K562 (cell line): ENCODE data around the gene KLK3. TPM values are rescaled to one million over a fixed set of nuclear protein-coding genes. Genes with fewer than 3 reads are reported as not detected.

Source experiments
- ATAC-seq: fragments of 200-7000 bp; cut with Tn5 transposase; 3 replicates; pipeline ENCODE4 v1.9.1; 2020; ENCODE audit warnings: moderate library complexity
- BruUV-seq: library from RNA; stranded (reverse); fragments of 400-500 nt; replicated peaks from 2 replicates; lab custom pipeline; 2021; lab: Mats Ljungman, UMichigan
- CTCF ChIA-PET: fragments of 300-600 bp; formaldehyde crosslinking; extraction: SDS; loops from one replicate; lab custom pipeline; 2021; ENCODE audit warnings: low intra/inter-chr PET ratio; lab: Yijun Ruan, JAX
- POLR2A ChIA-PET: fragments of 300-600, 350-650 bp; sonication (Branson Sonifier 250); formaldehyde crosslinking; extraction: SDS; loops from one replicate; lab custom pipeline; 2021; ENCODE audit warnings: antibody characterized with exemption, inconsistent platforms; lab: Yijun Ruan, JAX
- DNase-seq, 4 experiments: peaks; one replicate each; pipeline versions ENCODE4 v3.0.0 to v3.0.0-alpha.2; 2011 to 2018; ENCODE audit warnings: low spot score in 3 of 4, mixed read lengths in 3 of 4; ENCODE audit errors: extremely low read depth in 1 of 4
- FAIRE-seq: peaks from 2 replicates; lab custom pipeline; 2011; peaks lifted over from hg19 to GRCh38; lab: Jason Lieb, UNC
- H2AFZ ChIP-seq: 2 replicates; pipeline ENCODE4 v1.6.0; 2011; ENCODE audit warnings: low read depth, low read length, control low read depth, inconsistent platforms
- H3K27ac ChIP-seq: fragments of 200-600 bp; 3 replicates; pipeline ENCODE4 v1.8.0; 2011; ENCODE audit warnings: low read depth, mild to moderate bottlenecking, control low read depth, inconsistent platforms, low read length, moderate library complexity, mixed read lengths; ENCODE audit errors: extremely low read depth
- H3K27me3 ChIP-seq, 2 experiments: fragments of 300-600 bp in 1 of 2; 2 replicates in 1 of 2; 3 replicates in 1 of 2; pipeline versions ENCODE4 v1.6.0 to v1.8.0; 2011; ENCODE audit warnings: inconsistent platforms in 2 of 2, low read length in 2 of 2, mild to moderate bottlenecking in 1 of 2, mixed read lengths in 1 of 2, moderate library complexity in 1 of 2; ENCODE audit not compliant: control insufficient read depth in 2 of 2, insufficient read depth in 2 of 2
- H3K36me3 ChIP-seq: fragments of 300-600 bp; 3 replicates; pipeline ENCODE4 v1.8.0; 2011; ENCODE audit warnings: mild to moderate bottlenecking, low read length, inconsistent platforms; ENCODE audit not compliant: control insufficient read depth, insufficient read depth
- H3K4me1 ChIP-seq, 2 experiments: fragments of 200-600 bp in 1 of 2; replicated peaks in 1 of 2; 2 replicates in 1 of 2; 3 replicates in 1 of 2; pipeline versions ENCODE4 v1.5.1 to v1.8.0; 2011; ENCODE audit warnings: inconsistent platforms in 2 of 2, low read length in 2 of 2, mild to moderate bottlenecking in 1 of 2, mixed read lengths in 1 of 2, moderate library complexity in 1 of 2; ENCODE audit not compliant: control insufficient read depth in 2 of 2, insufficient read depth in 2 of 2
- H3K4me2 ChIP-seq: 2 replicates; pipeline ENCODE4 v1.6.1; 2011; ENCODE audit warnings: low read length, control low read depth, inconsistent platforms, mixed read lengths; ENCODE audit not compliant: insufficient read depth
- H3K4me3 ChIP-seq: fragments of 200-600 bp; sonication (generic), shearing (Covaris generic); 2 replicates; pipeline ENCODE4 v1.5.1; 2016; ENCODE audit warnings: control low read depth, inconsistent platforms
- H3K79me2 ChIP-seq: fragments of 200-600 bp; 3 replicates; pipeline ENCODE4 v1.8.0; 2011; ENCODE audit warnings: low read length, inconsistent platforms; ENCODE audit not compliant: control insufficient read depth, insufficient read depth
- H3K9ac ChIP-seq, 2 experiments: 2 replicates each; pipeline versions ENCODE4 v1.6.0 to v1.6.1; 2011; ENCODE audit warnings: low read depth in 2 of 2, low read length in 2 of 2, control low read depth in 1 of 2, inconsistent platforms in 1 of 2, mild to moderate bottlenecking in 1 of 2, mixed read lengths in 1 of 2; ENCODE audit not compliant: insufficient read depth in 1 of 2
- H3K9me1 ChIP-seq: one replicate; pipeline ENCODE4 v1.6.0; 2011; ENCODE audit warnings: inconsistent platforms, mild to moderate bottlenecking, low read length, moderate library complexity; ENCODE audit not compliant: control insufficient read depth, insufficient read depth
- H3K9me3 ChIP-seq: replicated peaks from 2 replicates; pipeline ENCODE4 v1.5.1; 2011; ENCODE audit warnings: low read depth, low read length, inconsistent platforms; ENCODE audit not compliant: control insufficient read depth, insufficient read depth
- H4K20me1 ChIP-seq: replicated peaks from 2 replicates; pipeline ENCODE4 v1.6.1; 2011; ENCODE audit warnings: low read length, inconsistent platforms, mixed read lengths; ENCODE audit not compliant: control insufficient read depth, insufficient read depth
- BHLHE40 ChIP-seq: IDR thresholded peaks from 2 replicates; pipeline ENCODE4 v1.6.1; 2011; ENCODE audit warnings: low read length, improper control_type of control experiment
- BRD9 ChIP-seq: fragments of 450-650 bp; IDR thresholded peaks from 2 replicates; pipeline ENCODE4 v1.6.1; 2018; ENCODE audit warnings: low read depth; ENCODE audit not compliant: partially characterized antibody
- C11orf30 ChIP-seq: fragments of 450-650 bp; IDR thresholded peaks from 2 replicates; pipeline ENCODE4 v1.6.1; 2016; ENCODE audit warnings: low read depth, mild to moderate bottlenecking
- CREBBP ChIP-seq: IDR thresholded peaks from one replicate; pipeline ENCODE4 v1.6.1; 2012; ENCODE audit warnings: low read depth, mild to moderate bottlenecking, control low read depth, inconsistent platforms, low read length
- ELF2 ChIP-seq: fragments of 250-450 bp; sonication (Bioruptor Pico); IDR thresholded peaks from 2 replicates; pipeline ENCODE4 v1.5.0; 2021; ENCODE audit warnings: mild to moderate bottlenecking
- HDAC8 ChIP-seq: fragments of 450-650 bp; IDR thresholded peaks from 2 replicates; pipeline ENCODE4 v1.6.1; 2016; ENCODE audit warnings: mild to moderate bottlenecking, missing genetic modification characterization, moderate library complexity, missing compliant biosample characterization
- KDM2B ChIP-seq: fragments of 250-450 bp; sonication (Bioruptor Pico); IDR thresholded peaks from 2 replicates; pipeline ENCODE4 v1.8.0; 2021; ENCODE audit warnings: mild to moderate bottlenecking, moderate library complexity
- RBBP5 ChIP-seq: fragments of 200-600 bp; sonication (generic); IDR thresholded peaks from 2 replicates; pipeline ENCODE4 v1.6.1; 2012; ENCODE audit warnings: borderline replicate concordance, mild to moderate bottlenecking, low read length, control low read depth, inconsistent platforms; ENCODE audit not compliant: insufficient read depth, poor library complexity, severe bottlenecking
- SIN3B ChIP-seq: fragments of 450-650 bp; IDR thresholded peaks from 2 replicates; pipeline ENCODE4 v1.6.1; 2017; ENCODE audit warnings: low read depth, mild to moderate bottlenecking, moderate library complexity
- SREBF2 ChIP-seq: sonication (generic); formaldehyde crosslinking; IDR thresholded peaks from 2 replicates; pipeline ENCODE4 v1.4.0; 2020; ENCODE audit warnings: mild to moderate bottlenecking, missing genetic modification reagents
- SRSF3 ChIP-seq: fragments of 200-400 bp; formaldehyde crosslinking; IDR thresholded peaks from 2 replicates; pipeline ENCODE4 v1.6.1; 2016; ENCODE audit warnings: mild to moderate bottlenecking, low read length, moderate library complexity; ENCODE audit not compliant: insufficient read depth
- TAF7 ChIP-seq: fragments of 450-650 bp; IDR thresholded peaks from 2 replicates; pipeline ENCODE4 v1.6.1; 2016; ENCODE audit warnings: missing genetic modification characterization, missing compliant biosample characterization
- ZEB2 ChIP-seq: fragments of 450-650 bp; IDR thresholded peaks from 2 replicates; pipeline ENCODE4 v1.6.1; 2016
- ZNF551 ChIP-seq: fragments of 250-450 bp; sonication (Bioruptor Pico); IDR thresholded peaks from 2 replicates; pipeline ENCODE4 v1.5.0; 2021; ENCODE audit warnings: mild to moderate bottlenecking, moderate library complexity
- ZNF77 ChIP-seq: fragments of 250-450 bp; sonication (Bioruptor Pico); IDR thresholded peaks from 2 replicates; pipeline ENCODE4 v1.5.0; 2020
- WGBS: fragments of 100-300 bp; shearing (Covaris generic); methylation state at CpG from one replicate; pipeline ENCODE4 v1.1.6; 2016; ENCODE audit warnings: low coverage, mixed read lengths; ENCODE audit not compliant: insufficient coverage; ENCODE audit errors: missing lambda C conversion rate; 5-methylcytosine and 5-hydroxymethylcytosine counted together
- in situ Hi-C: fragments of 300-500 bp; cut with MboI; formaldehyde crosslinking; loops from 4 replicates; pipeline ENCODE4 v1.15.0; 2018; ENCODE audit warnings: inconsistent platforms, mixed read lengths
- intact Hi-C: fragments of 100-400 bp; cut with micrococcal nuclease; formaldehyde crosslinking; loops from 2 replicates; pipeline ENCODE4 v1.14.2; 2022
- polyA plus RNA-seq, 8 experiments: library from polyadenylated mRNA; depleted of rRNA in 4 of 8; stranded (reverse) in 5 of 8; unstranded in 3 of 8; fragments of >200 nt; fragmentation: Nextera tagmentation in 2 of 8; fragmentation: Illumina TruSeq in 1 of 8; extraction: Ambion mirVana in 2 of 8; extraction: Trizol in 1 of 8; gene quantifications; 2 replicates each; pipeline versions ENCODE4 v1.2.1 to v1.2.3, GENCODE V29; 2011 to 2014; ENCODE audit warnings: inconsistent platforms in 1 of 8, missing spikeins in 1 of 8
- total RNA-seq, 7 experiments: library from RNA; depleted of rRNA in 6 of 7; stranded (reverse); fragments of >200 nt in 6 of 7; fragmentation: Illumina TruSeq in 2 of 7; extraction: Trizol in 2 of 7; gene quantifications; 2 replicates each; pipeline versions ENCODE4 v1.2.1 to v1.2.3, GENCODE V29; 2011 to 2021; ENCODE audit warnings: low replicate concordance in 1 of 7
- TF ChIP-seq, protein P1 (sequence below): fragments of 450-650 bp; IDR thresholded peaks from 2 replicates; pipeline ENCODE4 v1.6.1; 2016; ENCODE audit warnings: missing biosample characterization, missing genetic modification characterization
- TF ChIP-seq, protein P2 (sequence below): sonication (generic); formaldehyde crosslinking; IDR thresholded peaks from 2 replicates; pipeline ENCODE4 v1.8.1; 2023; ENCODE audit warnings: mild to moderate bottlenecking, missing genetic modification reagents

Gene KLK3
- total and polyA plus RNA-seq, 9 of the 15 experiments (the other 6 are each of a cell fraction or from before 2014, with no cell fraction given), result not detected

- H3K27me3 ChIP-seq, result peaks cover 23 to 57% of the 10 kb centered on the region in 2 experiments
- DNase-seq (no peak), FAIRE-seq (no peak), ATAC-seq (no peak)
- no peak overlapping the region for H3K4me3 ChIP-seq
- 0 out of 2 replicates have a peak, but pooled peaks cover 3% of the 10 kb centered on the region for H4K20me1 ChIP-seq
- 2% methylated on average over 5 of the region's 5 CpGs for WGBS
- intact Hi-C loops (no loop called here), in situ Hi-C loops (no loop called here)
- H3K4me1 ChIP-seq, result peaks cover 0 to 4% of the 10 kb centered on the region in 2 experiments; a peak in 2 of 5 replicates
- BruUV-seq, result no TSS peak
- CTCF ChIA-PET, result no interaction called here
- no peak overlapping the region for H3K9ac ChIP-seq
- no peak overlapping the region for H3K27ac ChIP-seq
- no peaks in the 10 kb centered on the region for H3K79me2 ChIP-seq
- POLR2A ChIA-PET, result interaction anchor here (0.9 to 1.2 kb wide), 5 partner anchors 9 to 58 kb away, joined by 3 to 5 read pairs (median 4); no protein-coding TSS in a partner anchor
- H3K9me3 ChIP-seq, result no peaks in the 10 kb centered on the region
- no peaks in the 10 kb centered on the region for H3K36me3 ChIP-seq
- TF ChIP-seq BHLHE40 (no peak), TAF7 (no peak), BRD9 (no peak), CREBBP (no peak), SREBF2 (CRISPR knock-in tag) (no peak), KDM2B (CRISPR knock-in tag) (no peak), ELF2 (CRISPR knock-in tag) (no peak), RBBP5 (no peak), SIN3B (no peak), ZEB2 (no peak), HDAC8 (tag) (no peak), ZNF551 (CRISPR knock-in tag) (no peak), SRSF3 (no peak), C11orf30 (no peak), ZNF77 (CRISPR knock-in tag) (no peak)
- TF ChIP-seq, protein P1, sequence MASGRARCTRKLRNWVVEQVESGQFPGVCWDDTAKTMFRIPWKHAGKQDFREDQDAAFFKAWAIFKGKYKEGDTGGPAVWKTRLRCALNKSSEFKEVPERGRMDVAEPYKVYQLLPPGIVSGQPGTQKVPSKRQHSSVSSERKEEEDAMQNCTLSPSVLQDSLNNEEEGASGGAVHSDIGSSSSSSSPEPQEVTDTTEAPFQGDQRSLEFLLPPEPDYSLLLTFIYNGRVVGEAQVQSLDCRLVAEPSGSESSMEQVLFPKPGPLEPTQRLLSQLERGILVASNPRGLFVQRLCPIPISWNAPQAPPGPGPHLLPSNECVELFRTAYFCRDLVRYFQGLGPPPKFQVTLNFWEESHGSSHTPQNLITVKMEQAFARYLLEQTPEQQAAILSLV (tag), result no peak
- TF ChIP-seq, protein P2, sequence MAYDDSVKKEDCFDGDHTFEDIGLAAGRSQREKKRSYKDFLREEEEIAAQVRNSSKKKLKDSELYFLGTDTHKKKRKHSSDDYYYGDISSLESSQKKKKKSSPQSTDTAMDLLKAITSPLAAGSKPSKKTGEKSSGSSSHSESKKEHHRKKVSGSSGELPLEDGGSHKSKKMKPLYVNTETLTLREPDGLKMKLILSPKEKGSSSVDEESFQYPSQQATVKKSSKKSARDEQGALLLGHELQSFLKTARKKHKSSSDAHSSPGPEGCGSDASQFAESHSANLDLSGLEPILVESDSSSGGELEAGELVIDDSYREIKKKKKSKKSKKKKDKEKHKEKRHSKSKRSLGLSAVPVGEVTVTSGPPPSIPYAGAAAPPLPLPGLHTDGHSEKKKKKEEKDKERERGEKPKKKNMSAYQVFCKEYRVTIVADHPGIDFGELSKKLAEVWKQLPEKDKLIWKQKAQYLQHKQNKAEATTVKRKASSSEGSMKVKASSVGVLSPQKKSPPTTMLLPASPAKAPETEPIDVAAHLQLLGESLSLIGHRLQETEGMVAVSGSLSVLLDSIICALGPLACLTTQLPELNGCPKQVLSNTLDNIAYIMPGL (CRISPR knock-in tag), result no peak
- no peaks in the 10 kb centered on the region for H3K9me1 ChIP-seq
- no peak overlapping the region for H2AFZ ChIP-seq
- H3K4me2 ChIP-seq, result no peak overlapping the region
Measured at GRCh38 chr19:50861010-50861409, 6.3 kb downstream of the KLK3 start.
